ENCODE data around the gene PDXK.
A peak's percentile ranks its signal among the peaks of the same experiment; 100 is the strongest.

Gene PDXK

DNA sequence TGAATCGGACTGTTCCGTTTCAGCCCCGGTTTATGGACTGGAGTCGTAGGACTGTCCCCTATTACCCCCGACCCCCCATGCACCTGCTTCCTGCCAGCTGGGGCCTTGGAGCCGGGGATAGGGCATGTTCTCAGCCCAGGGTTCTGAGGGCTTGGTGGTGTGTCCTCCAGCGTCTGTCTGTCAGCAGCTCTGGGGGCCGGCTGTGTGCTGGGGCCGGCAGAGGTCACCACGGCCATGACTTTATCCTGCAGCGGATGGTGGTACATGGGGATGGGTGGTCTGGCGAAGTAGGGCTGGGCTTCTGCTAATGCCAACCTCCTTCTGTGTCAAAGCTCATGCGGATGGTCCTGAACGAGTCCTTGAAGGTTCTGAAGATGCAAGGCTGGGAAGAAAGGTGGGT, 75.9 kb downstream of the PDXK start:
- H3K27ac Mint-ChIP-seq, result no peak overlapping the region
- ATAC-seq (ENCODE audit: low read depth), result no peak
- no peak overlapping the region for H3K4me3 Mint-ChIP-seq
- DNase-seq (ENCODE audit: low spot score in 2 of 2), result no peak
- H3K9me3 Mint-ChIP-seq, result no peaks in the 10 kb centered on the region
- H3K27me3 Mint-ChIP-seq, result no peaks in the 10 kb centered on the region
- peaks cover 32% of the 10 kb centered on the region for H3K36me3 Mint-ChIP-seq
- H3K4me1 Mint-ChIP-seq, result peaks cover 9% of the 10 kb centered on the region

DNA sequence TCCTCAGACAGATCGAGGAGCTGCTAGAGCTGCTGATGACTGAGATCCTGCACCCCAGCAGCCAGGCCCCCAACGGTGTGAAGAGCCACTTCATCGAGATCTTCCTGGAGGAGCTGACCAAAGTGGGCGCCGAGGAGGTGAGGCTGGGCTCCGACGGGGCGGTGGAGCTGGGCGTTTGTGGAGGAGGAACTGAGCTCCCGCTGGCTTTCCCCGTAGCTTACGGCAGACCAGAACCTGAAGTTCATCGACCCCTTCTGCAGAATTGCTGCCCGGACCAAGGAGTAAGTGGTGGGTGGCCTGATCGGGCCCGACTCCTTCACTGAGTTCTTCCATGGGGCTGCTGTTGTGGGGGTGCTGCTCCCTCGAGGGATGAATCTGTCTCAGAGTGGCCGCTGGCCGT, 78.5 kb downstream of the PDXK start:
- Mint-ChIP-seq H3K27ac (no peak overlapping the region), H3K4me3 (no peak overlapping the region), H3K36me3 (peaks cover 40% of the 10 kb centered on the region), H3K9me3 (no peaks in the 10 kb centered on the region), H3K4me1 (peaks cover 2% of the 10 kb centered on the region), H3K27me3 (no peaks in the 10 kb centered on the region)
- DNase-seq (ENCODE audit: low spot score in 2 of 2), result no peak
- ATAC-seq (ENCODE audit: low read depth), result no peak

DNA sequence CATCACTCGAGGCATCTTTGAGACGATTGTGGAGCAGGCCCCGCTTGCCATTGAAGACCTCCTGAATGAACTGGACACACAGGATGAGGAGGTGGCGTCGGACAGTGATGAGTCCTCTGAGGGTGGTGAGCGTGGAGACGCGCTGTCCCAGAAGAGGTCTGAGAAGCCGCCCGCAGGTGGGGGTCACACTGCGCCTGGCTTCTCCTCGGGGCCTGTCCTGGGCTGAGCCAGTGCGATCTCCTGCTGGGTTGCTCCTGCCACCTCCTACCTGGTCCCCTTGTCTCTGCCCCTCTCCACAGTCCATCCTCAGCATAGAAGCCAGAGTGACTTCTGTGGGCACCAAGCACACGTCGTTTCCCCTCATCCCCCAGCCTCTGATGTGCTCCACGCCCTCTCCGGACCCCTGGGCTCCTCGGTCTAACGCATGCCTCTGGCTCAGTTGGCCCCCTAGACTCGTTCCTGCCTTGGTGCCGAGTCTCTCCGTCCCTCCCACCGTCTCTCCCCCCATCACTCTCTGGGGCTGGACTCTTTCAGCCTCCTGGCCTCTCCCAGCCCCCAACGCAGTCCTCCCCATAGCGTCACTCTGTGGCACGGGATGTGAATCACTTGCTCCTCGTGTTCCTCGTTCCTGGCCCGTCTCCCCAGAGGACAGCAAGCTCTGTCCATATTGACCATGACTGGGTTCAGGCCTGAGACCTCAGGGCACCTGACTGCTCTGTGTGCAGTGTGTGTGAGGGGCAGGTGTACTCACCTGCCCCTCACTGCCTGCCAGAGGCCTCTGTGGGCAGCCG, 79.2 kb downstream of the PDXK start:
- DNase-seq (ENCODE audit: low spot score in 2 of 2) (no peak), ATAC-seq (ENCODE audit: low read depth) (no peak)
- Mint-ChIP-seq H3K4me1 (peaks cover 2% of the 10 kb centered on the region), H3K27ac (no peak overlapping the region), H3K9me3 (no peaks in the 10 kb centered on the region), H3K36me3 (peaks cover 47% of the 10 kb centered on the region), H3K27me3 (no peaks in the 10 kb centered on the region), H3K4me3 (no peak overlapping the region)

- Mint-ChIP-seq H3K27me3 (no peaks in the 10 kb centered on the region), H3K27ac (no peak overlapping the region), H3K36me3 (peaks cover 49% of the 10 kb centered on the region), H3K4me3 (no peak overlapping the region), H3K4me1 (peaks cover 2% of the 10 kb centered on the region), H3K9me3 (no peaks in the 10 kb centered on the region)
- ATAC-seq (ENCODE audit: low read depth) (no peak), DNase-seq (ENCODE audit: low spot score in 2 of 2) (no peak)
Observed at GRCh38 chr21:43799301-43799840, 80.4 kb downstream of the PDXK start.

DNA sequence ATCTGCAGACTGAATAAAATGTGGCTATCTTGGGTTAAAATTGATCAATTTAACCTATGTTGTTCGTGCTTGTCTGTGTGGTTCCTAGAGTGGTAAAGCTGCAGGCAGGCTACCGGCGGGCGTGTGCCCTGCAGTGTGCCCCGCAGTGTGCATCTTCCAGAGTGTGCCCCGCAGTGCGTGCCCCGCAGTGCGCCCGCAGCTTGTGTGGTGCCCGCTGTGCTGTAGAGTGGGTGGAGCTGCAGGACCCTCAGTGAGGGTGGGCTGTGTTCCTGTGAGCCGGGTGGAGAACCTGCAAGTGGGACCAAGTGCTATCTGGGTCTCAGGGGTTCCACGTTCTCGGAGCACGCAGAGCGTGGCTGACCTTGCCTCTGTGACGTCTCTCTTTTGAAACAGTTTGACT, 81.2 kb downstream of the PDXK start:
- DNase-seq (ENCODE audit: low spot score in 2 of 2), result no peak
- H3K36me3 Mint-ChIP-seq, result peaks cover 46% of the 10 kb centered on the region

DNA sequence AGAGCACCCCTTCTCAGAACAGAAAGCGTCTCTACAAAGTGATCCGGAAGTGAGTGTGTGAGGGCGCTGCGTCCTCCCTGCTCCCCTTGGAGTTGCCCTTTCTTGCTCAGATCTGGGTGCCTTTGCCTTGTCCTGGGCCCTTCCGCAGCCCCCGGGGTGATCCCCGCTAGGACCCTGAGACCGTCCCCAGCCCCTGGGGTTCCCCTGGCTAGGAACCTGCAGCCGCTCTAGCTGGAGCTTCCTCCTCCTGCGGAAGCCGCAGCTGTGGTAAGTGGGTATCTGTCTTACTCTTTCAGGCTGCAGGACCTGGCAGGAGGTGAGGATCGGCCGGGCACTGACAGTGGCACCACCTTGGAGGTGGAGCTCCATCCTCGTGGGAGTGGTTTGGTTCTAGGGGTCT, 81.6 kb downstream of the PDXK start:
- ATAC-seq (ENCODE audit: low read depth), result no peak
- Mint-ChIP-seq H3K9me3 (no peaks in the 10 kb centered on the region), H3K4me3 (no peak overlapping the region), H3K27ac (no peak overlapping the region), H3K36me3 (peaks cover 44% of the 10 kb centered on the region), H3K4me1 (peaks cover 5% of the 10 kb centered on the region), H3K27me3 (no peaks in the 10 kb centered on the region)
- DNase-seq (ENCODE audit: low spot score in 2 of 2), result no peak

More for the DNA sequence above, 81.2 kb downstream of the PDXK start:
- no peak for ATAC-seq (ENCODE audit: low read depth)
- no peak overlapping the region for H3K27ac Mint-ChIP-seq
- H3K4me3 Mint-ChIP-seq, result no peak overlapping the region
- H3K9me3 Mint-ChIP-seq, result no peaks in the 10 kb centered on the region
- H3K4me1 Mint-ChIP-seq, result peaks cover 2% of the 10 kb centered on the region
- H3K27me3 Mint-ChIP-seq, result no peaks in the 10 kb centered on the region

DNA sequence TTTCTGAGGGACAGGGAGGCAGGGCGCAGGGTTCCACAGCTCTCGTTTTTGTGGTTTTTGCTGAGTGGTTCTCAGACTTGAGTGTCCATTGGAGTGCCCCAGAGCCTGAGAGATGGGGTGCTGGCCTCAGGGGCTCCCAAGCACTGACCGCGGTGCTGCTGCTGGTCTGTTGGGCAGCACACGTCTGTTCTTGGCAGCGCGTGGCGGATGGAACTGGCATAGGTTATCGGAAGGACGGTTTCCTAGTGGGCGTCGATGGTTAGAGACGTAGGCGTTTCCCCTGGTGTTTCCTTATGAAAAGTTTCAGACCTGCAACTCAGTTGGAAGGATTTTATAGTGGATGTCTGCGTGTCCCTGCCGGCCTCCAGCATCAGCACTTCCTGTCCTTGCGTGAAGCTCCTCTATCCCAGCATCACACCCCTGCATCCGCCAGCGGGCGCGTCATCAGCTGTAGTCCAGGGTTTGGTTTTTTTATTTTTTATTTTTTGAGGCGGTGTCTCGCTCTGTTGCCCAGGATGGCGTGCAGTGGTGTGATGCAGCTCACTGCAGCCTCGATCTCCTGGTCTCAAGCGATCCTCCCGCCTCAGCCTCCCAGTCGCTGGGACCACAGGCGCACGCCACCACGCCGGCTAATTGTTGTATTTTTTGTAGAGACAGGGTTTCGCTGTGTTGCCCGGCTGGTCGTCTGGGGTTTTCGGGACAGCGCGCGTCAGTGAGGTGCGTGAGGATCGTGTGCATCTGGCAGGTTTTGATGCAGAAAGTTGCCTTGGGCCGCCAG, 82.3 kb downstream of the PDXK start:
- peaks cover 12% of the 10 kb centered on the region for H3K4me1 Mint-ChIP-seq
- peaks cover 44% of the 10 kb centered on the region for H3K36me3 Mint-ChIP-seq
- H3K9me3 Mint-ChIP-seq, result no peaks in the 10 kb centered on the region
- no peaks in the 10 kb centered on the region for H3K27me3 Mint-ChIP-seq
- no peak for ATAC-seq (ENCODE audit: low read depth)
- H3K27ac Mint-ChIP-seq, result no peak overlapping the region
- DNase-seq (ENCODE audit: low spot score in 2 of 2), result no peak
- H3K4me3 Mint-ChIP-seq, result no peak overlapping the region

DNA sequence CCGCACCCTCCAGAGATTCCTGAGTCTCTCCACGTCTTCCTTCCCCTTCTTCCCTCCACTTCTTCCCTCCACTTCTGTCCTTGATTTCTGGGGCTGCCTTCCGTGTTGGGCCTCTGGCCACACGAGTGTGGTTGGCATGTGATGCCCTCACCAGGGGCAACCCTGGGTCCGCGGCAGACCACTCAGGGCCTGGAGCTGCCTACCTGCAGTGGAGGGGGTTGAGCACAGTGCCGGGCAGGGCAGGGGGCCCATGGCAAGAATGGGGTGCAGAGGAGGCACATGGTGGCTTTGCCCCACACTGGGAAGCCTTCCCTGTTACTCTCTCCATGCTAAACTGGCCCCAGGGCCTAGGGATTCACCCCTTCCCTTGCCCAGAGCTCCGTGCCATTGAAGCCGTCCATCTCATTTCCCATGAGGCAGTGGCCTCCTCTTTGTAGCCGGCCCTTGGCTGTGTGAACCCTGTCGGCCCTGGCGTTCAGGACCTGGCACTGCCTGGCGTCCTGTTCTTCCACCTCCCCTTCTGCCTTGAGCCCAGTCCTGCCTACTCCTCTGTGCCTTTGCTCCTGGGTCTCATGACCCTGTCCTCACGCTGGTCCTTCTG, 83.9 kb downstream of the PDXK start:
- peaks cover 2% of the 10 kb centered on the region for H3K27me3 Mint-ChIP-seq
- H3K4me3 Mint-ChIP-seq, result no peak overlapping the region
- DNase-seq (ENCODE audit: low spot score in 2 of 2), result no peak
- H3K4me1 Mint-ChIP-seq, result peaks cover 21% of the 10 kb centered on the region
- peaks cover 34% of the 10 kb centered on the region for H3K36me3 Mint-ChIP-seq
- no peaks in the 10 kb centered on the region for H3K9me3 Mint-ChIP-seq
- no peak for ATAC-seq (ENCODE audit: low read depth)
- no peak overlapping the region for H3K27ac Mint-ChIP-seq

DNA sequence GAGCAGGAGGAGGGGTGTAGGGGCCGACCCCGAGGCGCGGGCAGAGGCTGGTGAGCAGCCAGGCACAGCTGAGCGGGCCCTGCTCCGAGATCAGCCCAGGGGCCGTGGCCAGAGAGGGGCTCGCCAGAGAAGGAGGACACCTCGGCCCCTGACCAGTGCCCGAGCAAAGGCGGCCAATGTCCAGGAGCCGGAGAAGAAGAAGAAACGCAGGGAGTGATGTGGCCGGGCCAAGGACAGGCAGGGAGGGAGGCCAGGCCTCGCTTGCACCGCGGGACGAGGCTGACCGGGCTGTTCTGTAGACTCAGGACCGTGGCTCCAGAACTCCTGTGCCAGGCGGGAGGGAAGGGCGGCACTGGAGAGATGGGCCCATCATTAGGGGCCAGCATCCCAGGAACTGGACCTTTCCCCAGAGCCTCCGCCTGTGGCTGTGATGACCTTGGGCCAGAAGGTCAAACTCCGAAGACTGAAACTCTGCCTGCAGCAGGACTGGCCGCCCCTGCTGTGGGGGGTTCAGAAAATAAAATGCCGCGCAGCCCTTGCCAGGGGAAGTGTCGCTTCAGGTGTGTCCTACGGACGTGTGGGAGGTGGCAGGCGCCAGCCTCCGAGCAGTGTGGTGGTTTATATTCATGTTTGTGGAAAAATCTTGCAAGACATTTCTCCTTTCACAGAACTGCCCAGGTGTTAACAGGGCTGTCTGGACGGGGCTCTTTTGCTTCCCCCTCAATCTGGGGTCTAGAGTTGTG, 84.8 kb downstream of the PDXK start:
- Mint-ChIP-seq H3K4me3 (no peak overlapping the region), H3K27me3 (peaks cover 2% of the 10 kb centered on the region), H3K4me1 (peaks cover 19% of the 10 kb centered on the region), H3K27ac (no peak overlapping the region), H3K36me3 (peaks cover 27% of the 10 kb centered on the region), H3K9me3 (no peaks in the 10 kb centered on the region)
- ATAC-seq (ENCODE audit: low read depth) (no peak), DNase-seq (ENCODE audit: low spot score in 2 of 2) (no peak)

DNA sequence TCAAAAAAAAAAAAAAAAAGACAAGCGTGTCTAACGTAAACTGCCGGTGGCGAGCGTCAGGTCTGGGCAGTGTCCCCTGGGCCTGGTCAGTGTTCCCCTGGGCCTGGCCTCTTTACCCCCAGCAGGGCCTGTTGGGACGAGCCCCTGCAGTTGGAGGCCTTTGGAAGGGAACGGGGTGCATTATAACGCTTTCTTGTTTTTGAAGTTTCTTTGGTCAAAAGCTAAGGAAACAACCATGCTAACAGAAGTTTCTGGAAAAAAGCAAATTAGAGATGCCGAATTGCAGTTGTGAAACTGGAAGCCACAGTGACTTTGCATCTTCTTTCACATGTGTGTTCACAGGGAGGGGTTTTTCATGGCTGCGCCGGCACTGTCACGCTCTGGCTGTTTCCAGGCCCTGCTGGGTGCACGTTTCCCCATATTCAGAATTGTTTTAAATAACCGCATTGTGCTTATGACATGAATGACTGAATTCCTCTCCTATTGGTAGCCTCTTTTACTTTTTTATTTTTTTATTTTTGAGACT, 86.4 kb downstream of the PDXK start:
- Mint-ChIP-seq H3K36me3 (peaks cover 20% of the 10 kb centered on the region), H3K9me3 (no peaks in the 10 kb centered on the region), H3K27ac (peak overlapping the region; percentile 45), H3K27me3 (peaks cover 5% of the 10 kb centered on the region), H3K4me1 (peaks cover 21% of the 10 kb centered on the region), H3K4me3 (peak overlapping the region; percentile 56)
- DNase-seq (ENCODE audit: low spot score in 2 of 2), result peak; percentile 67 to 84
- peak; percentile 99 for ATAC-seq (ENCODE audit: low read depth)

GRCh38 chr21:43806017-43806710, 87.2 kb downstream of the PDXK start:
- H3K36me3 Mint-ChIP-seq, result peaks cover 14% of the 10 kb centered on the region
- no peak for DNase-seq (ENCODE audit: low spot score in 2 of 2)
- peak overlapping the region; percentile 45 for H3K27ac Mint-ChIP-seq
- ATAC-seq (ENCODE audit: low read depth), result no peak
- H3K9me3 Mint-ChIP-seq, result no peaks in the 10 kb centered on the region
- H3K27me3 Mint-ChIP-seq, result peaks cover 11% of the 10 kb centered on the region
- peak overlapping the region; percentile 56 for H3K4me3 Mint-ChIP-seq
- H3K4me1 Mint-ChIP-seq, result peaks cover 27% of the 10 kb centered on the region

GRCh38 chr21:43808367-43808766, 89.4 kb downstream of the PDXK start:
- H3K4me1 Mint-ChIP-seq, result peaks cover 32% of the 10 kb centered on the region
- H3K27me3 Mint-ChIP-seq, result peaks cover 16% of the 10 kb centered on the region
- H3K27ac Mint-ChIP-seq, result no peak overlapping the region
- H3K4me3 Mint-ChIP-seq, result no peak overlapping the region
- ATAC-seq (ENCODE audit: low read depth) (no peak), DNase-seq (ENCODE audit: low spot score in 2 of 2) (no peak)
- peaks cover under 1% of the 10 kb centered on the region for H3K36me3 Mint-ChIP-seq
- H3K9me3 Mint-ChIP-seq, result no peaks in the 10 kb centered on the region

GRCh38 chr21:43808832-43809251, 89.9 kb downstream of the PDXK start:
- no peak overlapping the region for H3K4me3 Mint-ChIP-seq
- no peaks in the 10 kb centered on the region for H3K9me3 Mint-ChIP-seq
- peaks cover 16% of the 10 kb centered on the region for H3K27me3 Mint-ChIP-seq
- H3K36me3 Mint-ChIP-seq, result no peaks in the 10 kb centered on the region
- H3K4me1 Mint-ChIP-seq, result peaks cover 32% of the 10 kb centered on the region
- no peak overlapping the region for H3K27ac Mint-ChIP-seq
- no peak for ATAC-seq (ENCODE audit: low read depth)
- DNase-seq (ENCODE audit: low spot score in 2 of 2), result no peak

Measured in memory B cell (primary cell).